OCI-LY1 (cell line): ENCODE results near the gene KLHL5.

Experiments used
- EZH2 ChIP-seq: fragments of 200-600 bp; sonication (generic), shearing (Covaris generic); IDR thresholded peaks from 2 replicates; pipeline ENCODE4 v1.8.0; 2017; ENCODE audit warnings: borderline replicate concordance, mixed run types, mild to moderate bottlenecking, antibody characterized with exemption, low read length, moderate library complexity, mixed read lengths
- TF ChIP-seq, protein P1 (sequence below): fragments of 200-600 bp; sonication (generic), shearing (Covaris generic); IDR thresholded peaks from 2 replicates; pipeline ENCODE4 v1.5.1; 2017; ENCODE audit warnings: mild to moderate bottlenecking, antibody characterized with exemption, low read length, moderate library complexity, mixed read lengths

- TF ChIP-seq, protein P1, sequence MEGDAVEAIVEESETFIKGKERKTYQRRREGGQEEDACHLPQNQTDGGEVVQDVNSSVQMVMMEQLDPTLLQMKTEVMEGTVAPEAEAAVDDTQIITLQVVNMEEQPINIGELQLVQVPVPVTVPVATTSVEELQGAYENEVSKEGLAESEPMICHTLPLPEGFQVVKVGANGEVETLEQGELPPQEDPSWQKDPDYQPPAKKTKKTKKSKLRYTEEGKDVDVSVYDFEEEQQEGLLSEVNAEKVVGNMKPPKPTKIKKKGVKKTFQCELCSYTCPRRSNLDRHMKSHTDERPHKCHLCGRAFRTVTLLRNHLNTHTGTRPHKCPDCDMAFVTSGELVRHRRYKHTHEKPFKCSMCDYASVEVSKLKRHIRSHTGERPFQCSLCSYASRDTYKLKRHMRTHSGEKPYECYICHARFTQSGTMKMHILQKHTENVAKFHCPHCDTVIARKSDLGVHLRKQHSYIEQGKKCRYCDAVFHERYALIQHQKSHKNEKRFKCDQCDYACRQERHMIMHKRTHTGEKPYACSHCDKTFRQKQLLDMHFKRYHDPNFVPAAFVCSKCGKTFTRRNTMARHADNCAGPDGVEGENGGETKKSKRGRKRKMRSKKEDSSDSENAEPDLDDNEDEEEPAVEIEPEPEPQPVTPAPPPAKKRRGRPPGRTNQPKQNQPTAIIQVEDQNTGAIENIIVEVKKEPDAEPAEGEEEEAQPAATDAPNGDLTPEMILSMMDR = no peak
- TF ChIP-seq EZH2 = no peak
Observed at GRCh38 chr4:39050590-39050989, 11.4 kb upstream of the KLHL5 start.
